Stimulated activated CD4-positive, alpha-beta T cell treated with anti-CD3 and anti-CD28 coated beads, Interleukin-4, amount 100 ng/mL, for 48 hours (primary cell): ENCODE measurements around the gene DNAJB2.
"Not testable (repeated sequence)": the region's sequence is repeated elsewhere in the genome, so short reads cannot be mapped to it uniquely, and the experiment has no call there.

Experiments used
- DNase-seq, 2 donors: peaks; one replicate each; pipeline ENCODE4 v3.0.0-alpha.2; 2020; ENCODE audit warnings: low read depth in 2 of 2

The DNAJB2 gene

DNA sequence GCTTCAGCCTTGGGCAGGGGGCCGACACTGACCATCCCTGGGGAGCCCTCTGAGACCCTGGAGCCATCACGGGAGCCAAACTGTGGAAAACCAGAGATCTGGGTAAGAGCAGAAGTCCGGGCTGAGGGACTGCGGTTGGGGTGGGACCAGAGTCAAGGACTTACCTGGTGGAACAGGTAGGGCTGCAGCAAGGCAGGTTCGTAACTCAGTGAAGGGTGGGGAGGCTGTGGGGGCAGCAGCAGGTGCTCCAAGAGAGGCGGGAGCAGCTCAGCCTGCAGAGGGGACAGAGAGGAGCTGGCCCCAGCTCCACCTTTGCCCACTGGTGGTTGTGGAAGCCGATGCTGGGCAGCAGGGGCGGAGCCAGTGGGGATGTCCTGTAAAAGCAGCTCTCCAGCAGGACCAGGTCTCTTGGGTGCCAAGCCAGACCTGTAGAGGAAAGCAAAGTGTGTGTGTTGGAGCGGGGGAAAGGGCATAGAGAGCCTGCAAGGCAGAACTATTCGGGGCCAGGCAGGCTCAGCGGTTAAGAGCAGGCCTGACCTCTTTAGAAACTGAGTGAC is 23.3 kb downstream of the DNAJB2 start:
- DNase-seq: no peak

DNA sequence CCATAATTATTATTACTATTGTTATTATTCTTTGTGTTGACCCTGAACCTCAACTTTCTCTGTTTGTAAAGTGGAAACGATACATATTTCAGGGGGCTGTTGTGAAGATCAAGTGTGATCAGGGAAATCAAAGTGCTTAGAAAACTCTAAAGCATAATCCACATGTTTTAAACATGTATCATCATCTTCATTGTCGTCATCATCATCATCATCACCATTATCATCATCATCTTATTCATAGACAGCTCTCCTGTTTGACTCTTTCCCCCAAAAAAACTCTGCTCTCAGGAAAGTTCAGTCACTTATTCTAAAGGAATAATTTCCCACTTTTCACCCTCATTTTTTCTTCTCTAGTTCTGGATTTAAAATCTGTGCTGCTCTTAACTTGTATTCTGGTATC is 25.1 kb downstream of the DNAJB2 start:
- DNase-seq: no peak

DNA sequence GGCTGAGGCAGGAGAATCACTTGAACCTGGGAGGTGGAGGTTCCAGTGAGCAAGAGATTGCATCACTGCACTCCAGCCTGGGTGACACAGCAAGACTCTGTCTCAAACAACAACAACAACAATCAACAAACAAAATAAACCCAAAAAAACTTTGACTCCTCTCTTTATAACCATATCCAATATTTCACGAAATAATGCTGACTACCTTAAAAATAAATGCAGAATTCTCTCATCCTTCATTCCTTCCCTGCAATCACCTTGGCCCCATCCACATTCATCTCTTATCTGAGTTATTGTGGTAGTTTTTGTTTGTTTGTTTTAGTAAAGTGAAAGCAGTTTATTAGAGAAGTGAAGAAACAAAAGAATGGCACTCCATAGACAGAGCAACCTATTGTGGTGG is 26.9 kb downstream of the DNAJB2 start:
- no peak for DNase-seq

DNA sequence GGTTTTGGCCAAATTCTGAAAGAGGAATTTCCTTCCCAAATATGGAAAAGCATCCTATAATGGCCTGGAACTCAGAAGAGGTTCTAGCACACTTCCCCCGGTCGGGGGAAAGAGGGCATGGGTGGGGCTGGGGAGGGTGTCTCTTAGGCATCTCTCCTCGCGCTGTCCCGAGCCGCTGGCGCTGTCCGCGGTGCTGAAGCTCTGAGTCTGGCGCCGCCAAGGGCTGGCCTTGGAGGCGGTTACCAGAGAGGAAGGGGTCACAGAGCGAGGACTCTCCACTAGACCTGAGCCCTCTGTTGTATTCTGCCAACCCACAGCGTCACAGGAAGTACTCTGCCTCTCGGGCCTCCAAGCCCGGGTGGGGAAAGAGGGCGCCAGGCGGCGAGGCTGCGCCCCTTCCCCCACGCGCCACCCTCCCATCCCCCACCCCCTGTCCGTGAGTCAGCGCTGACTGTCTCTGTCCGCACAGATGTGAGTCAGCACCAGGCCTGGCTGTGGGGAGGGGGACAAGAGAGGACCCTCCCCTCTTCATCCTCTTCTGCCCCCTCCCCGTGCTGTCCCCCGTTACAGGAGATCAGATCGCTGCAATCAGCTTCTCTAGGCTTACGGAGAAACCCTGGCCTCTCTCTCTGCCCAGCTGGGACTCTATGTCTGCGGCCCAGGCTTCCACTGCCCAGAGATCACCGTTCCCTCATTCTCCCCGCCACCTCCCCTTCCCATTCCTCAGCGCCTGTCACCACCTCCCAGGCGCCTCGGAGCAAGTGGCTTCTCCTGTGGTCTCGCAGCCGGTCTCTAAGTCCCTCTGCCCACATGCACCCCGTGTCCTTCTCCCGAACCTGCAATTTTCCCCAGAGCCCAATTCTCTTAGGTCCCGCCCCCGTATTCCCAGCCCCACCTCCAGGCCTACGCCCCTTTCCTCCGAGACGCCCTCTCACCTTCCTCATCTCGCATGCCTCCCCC is 29.3 kb downstream of the DNAJB2 start:
- peak; percentile 62 to 69 for DNase-seq

DNA sequence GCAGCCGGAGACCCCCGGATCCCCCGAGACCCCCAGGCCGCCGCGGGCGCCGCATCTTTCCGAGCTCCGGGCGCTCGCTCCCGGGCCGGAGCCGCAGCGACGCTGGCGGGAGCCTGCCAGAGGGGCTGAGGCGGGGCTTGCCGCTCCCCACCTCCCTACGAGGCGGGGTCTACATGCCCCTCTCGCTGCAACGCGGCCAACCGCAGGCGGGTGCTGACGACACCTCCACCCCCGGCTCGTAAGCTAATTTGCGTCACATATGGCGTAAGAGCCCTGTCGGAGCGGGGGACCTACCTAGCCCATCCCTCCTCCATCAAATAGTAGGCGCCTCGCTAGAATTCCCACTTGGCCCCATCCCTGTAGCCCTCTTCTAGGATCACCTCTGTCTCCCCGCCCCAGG is 30.1 kb downstream of the DNAJB2 start, which contains the start of gene PTPRN:
Gene PTPRN (minus strand): TSS at position 124 of the 400 bp plus-strand sequence. CDS start 69 bp downstream, at position 55.
- no peak for DNase-seq

DNA sequence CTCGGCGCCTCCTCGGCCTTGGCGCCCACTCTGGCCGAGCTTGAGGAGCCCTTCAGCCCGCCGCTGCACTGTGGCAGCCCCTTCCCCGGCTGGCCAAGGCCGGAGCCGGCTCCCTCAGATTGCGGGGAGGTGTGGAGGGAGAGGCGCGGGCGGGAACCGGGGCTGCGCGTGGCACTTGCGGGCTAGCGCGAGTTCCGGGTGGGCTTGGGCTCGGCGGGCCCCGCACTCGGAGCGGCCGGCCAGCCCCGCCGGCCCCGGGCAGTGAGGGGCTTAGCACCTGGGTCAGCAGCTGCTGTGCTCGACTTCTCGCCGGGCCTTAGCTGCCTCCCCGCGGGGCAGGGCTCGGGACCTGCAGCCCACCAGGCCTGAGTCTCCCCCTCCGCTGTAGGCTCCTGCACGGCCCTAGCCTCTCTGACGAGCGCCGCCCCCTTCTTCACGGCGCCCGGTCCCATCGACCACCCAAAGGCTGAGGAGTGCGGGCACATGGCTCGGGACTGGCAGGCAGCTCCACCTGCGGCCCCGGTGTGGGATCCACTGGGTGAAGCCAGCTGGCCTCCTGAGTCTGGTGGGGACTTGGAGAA is 33.6 kb downstream of the DNAJB2 start:
- DNase-seq: not testable (repeated sequence)

DNA sequence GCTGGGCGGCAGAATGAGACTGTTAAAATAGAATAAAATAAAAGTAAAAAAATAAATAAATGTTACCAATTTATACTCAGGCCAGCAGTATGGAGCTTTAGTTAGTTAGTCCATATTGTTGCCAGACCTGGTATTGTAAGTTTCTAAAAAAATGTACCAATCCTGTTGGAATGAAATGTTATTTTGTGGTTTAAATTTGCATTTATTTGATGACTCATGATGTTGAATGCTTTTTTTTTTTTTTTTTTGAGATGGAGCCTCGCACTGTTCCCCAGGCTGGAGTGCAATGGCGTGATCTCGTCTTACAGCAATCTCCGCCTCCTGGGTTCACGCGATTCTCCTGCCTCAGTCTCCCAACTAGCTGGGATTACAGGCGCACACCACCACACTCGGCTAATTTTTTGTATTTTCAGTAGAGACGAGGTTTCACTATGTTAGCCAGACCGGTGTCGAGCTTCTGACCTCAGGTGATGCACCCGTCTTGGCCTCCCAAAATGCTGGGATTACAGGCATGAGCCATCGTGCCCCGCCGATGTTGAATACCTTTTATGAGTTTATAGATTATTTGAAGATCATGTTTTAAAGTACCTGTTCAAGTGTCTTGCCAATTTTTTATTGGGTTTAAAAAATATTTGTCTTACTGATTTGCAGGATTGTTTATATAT is 35.8 kb downstream of the DNAJB2 start:
- DNase-seq: no peak

DNA sequence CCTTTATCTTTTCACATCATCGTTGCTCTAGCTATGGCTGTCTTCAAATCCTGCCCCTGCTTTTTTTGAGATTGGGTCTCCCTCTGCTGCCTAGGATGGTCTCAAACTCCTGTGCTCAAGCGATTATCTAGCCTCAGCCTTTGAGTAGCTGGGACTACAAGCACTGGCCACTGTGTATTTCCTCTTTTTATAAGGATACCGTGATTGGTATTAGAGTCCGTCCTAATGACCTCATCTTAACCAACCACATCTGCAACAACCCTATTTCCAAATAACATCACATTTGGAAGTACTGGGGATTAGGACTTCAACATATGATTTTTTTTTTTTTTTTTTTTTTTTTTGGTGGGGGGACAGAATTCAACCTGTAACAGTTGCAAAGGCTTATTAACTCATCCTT is 44.3 kb downstream of the DNAJB2 start:
- no peak for DNase-seq

DNA sequence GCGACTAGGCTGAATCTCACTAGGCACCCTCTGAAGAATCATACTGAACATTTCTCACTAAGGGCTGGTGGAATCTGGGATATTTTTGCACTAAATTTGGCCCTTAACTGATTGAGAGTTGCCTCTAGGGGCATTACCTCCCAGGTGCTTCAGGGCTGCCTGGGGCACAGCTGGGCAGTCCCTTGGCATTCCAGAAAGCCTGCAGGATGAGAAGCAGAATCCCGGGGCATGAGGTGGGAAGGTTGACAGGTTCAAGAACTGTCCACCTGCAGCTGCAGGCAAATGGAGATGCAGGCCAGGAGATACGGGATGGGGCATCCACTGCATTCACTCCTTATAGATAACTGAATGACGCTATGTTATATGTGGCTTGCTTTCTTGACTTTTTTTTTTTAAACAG is 46.0 kb downstream of the DNAJB2 start:
- no peak for DNase-seq

DNA sequence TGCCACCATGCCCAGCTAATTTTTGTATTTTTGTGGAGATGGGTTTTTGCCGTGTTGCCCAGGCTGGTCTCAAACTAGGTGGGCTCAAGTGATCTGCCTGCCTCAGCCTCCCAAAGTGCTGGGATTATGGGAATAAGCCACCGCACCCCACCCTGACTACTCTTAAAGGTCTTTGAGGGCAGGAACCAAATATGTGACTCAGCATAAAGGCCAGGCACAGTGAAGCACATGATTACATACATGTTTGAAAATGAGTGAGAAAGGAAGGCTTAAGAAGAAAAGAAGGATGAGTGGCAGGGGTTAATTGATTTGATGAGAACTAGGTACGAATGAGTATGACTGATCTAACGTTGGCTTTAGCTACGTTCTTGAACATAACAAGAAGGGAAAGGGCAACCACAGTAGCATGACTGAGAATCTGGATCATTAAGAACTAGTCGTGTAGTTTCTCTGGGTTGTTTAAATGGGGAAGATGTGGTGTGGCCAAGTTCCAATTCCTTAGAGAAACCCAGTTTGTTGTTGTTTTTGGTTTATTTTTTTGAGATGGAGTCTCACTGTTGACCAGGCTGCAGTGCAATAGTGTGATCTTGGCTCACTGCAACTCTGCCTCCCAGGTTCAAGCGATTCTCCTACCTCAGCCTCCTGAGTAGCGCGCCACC is 46.6 kb downstream of the DNAJB2 start:
- no peak for DNase-seq

DNA sequence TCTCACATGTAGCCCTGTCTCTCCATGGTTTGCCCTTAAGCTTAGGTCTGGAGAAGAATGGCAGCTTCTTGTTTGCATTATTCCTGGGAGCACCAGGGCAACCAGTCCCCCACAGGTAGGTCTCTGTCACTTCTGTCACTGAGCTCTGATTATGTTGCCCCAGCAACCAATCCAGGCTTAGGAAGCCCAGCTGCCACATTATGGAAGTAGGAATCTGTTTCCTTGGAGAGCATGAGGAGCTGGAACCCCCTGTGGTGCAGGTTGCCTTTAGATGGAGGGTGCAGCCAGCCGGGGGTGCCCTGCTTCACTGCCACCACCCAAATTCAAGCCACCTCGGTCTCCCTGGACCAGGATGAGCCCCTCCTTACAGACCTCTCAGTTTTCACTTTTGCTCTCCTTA is 48.6 kb downstream of the DNAJB2 start:
- DNase-seq: no peak

DNA sequence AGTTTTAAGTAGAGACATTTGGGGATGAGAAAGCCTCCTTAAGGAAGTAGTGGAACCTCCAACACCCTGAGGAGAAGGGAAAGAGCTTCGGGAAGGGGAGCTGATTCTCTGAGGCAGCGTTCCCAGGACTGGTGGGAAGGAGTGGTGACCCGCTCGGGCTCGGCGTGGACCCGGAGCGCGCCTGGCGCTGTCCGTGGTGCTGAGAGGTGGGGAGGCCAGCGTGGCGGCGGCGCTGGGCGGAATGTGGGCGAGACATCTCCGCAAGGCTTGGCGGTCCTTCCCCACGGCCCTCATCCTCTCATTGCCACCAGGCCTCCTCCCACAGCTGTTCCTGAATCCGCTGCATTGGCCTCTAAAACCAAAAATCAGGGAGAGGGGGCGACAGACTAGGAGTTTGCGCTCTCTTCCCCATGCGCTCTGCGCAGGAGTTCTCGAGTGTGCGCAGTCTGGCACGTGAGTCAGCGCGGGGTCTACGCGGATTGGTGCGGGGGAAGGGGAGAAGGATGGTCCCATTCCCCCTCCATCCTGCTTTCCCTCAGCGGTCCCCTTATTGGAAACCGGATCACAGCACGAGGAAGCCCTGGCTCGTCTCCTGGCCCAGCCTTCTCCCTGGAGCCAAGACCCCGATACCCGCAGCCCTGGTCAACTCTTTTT is 52.5 kb downstream of the DNAJB2 start:
- DNase-seq: peak in 1 of 2 donors; percentile 29

DNA sequence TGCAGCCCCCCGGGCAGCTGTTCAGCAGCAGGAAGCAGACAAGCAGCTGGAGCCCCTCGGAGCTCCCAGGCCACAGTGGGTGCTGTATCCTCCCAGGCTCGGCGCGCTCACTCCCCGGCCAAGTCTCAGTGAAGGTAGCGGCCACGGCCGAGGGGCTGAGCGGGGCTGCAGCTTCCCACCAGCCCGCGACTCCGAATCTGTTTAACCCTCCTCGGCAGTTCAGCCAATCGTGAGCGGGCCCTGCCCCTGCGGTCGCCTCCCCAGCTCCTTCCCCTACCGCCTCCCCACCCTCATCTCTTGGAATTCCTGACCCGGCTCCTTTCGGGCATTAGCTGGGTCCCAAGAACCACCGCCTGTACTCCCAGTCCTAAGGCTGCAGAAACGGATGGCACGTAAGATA is 53.4 kb downstream of the DNAJB2 start, which contains the start of gene RESP18:
Gene RESP18 (minus strand): TSS at position 203 of the 400 bp plus-strand sequence.
- DNase-seq: no peak

DNA sequence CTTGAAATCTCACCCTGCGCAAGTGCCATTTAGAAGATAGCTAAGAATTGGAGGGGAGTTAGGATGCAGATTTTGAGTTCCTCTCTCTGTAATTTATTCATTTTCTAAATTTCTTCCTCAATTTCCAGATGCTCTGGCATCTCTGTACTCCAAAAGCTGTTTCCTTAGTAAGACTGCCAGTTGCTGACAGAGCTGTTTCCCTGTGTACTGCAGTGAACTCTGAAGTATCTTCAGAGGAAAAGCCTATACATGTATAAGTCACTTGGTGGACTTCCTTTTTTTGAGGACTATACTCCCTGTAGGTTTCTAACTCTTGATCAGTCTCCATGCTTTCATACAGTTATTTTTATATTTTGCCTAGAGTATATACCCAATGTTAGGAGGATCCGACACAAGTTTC is 54.9 kb downstream of the DNAJB2 start:
- DNase-seq: no peak

DNA sequence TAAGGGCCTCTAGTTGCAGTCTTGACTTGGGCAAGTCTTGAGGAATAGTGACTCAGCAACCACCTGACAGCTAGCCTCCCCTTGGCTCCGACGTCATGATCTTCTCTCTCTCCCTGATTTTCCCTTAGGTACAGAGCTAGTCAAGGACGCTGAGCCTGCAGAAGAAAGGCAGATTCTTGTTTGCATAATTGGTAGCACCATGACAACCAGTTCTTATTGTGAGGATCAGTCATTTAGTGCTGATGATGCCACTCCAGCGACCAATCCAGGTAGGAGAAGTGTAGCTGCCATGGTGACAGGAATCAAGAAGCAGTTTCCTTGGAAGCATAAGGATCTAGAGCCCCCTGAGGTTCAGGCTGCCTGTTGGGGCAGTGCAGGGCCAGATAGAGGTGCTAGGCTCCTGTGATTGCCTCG is 56.2 kb downstream of the DNAJB2 start:
- DNase-seq: no peak
